Daoy (cell line): ENCODE data around the gene SEC14L3. TPM values are rescaled to one million over a fixed set of nuclear protein-coding genes. Genes with fewer than 3 reads are reported as not detected.

Source experiments
- DNase-seq: peaks from one replicate; pipeline ENCODE4 v3.0.0-alpha.2; 2015; ENCODE audit warnings: low read depth
- total RNA-seq: library from RNA; depleted of rRNA; stranded (reverse); fragments of >200 nt; shearing (Covaris generic); gene quantifications from 2 replicates; pipeline ENCODE4 v1.2.3, GENCODE V29; 2014; rRNA removed

SEC14L3 gene
- total RNA-seq, 1 experiment from 2014 or later = not detected

GRCh38 chr22:30423301-30423958 is 48.4 kb downstream of the SEC14L3 start:
- DNase-seq = peak; percentile 93

- DNase-seq = peak; percentile 97
Observed at GRCh38 chr22:30422481-30423300, 49.1 kb downstream of the SEC14L3 start.

GRCh38 chr22:30421695-30422480 is 49.9 kb downstream of the SEC14L3 start:
- peak; percentile 48 for DNase-seq

GRCh38 chr22:30420347-30421125 is 51.3 kb downstream of the SEC14L3 start:
- peak; percentile 84 for DNase-seq

- DNase-seq = no peak
Observed at GRCh38 chr22:30416837-30417236, 55.0 kb downstream of the SEC14L3 start.

- no peak for DNase-seq
Observed at GRCh38 chr22:30416403-30416802, 55.4 kb downstream of the SEC14L3 start.

- no peak for DNase-seq
Observed at GRCh38 chr22:30414525-30415047, 57.2 kb downstream of the SEC14L3 start.

- no peak for DNase-seq
Observed at GRCh38 chr22:30413745-30414524, 57.9 kb downstream of the SEC14L3 start.

GRCh38 chr22:30413001-30413400 is 58.8 kb downstream of the SEC14L3 start:
- no peak for DNase-seq

GRCh38 chr22:30411780-30412179 is 60.0 kb downstream of the SEC14L3 start:
- no peak for DNase-seq

Other genes starting within 250 kb of the SEC14L3 start
- 33.3 and 35.2 TPM in 2 replicates for gene LIF, start 225.3 kb downstream of the SEC14L3 start, total RNA-seq
- gene OSM, start 205.2 kb downstream of the SEC14L3 start, total RNA-seq = 0.06 TPM in 1 of 2 replicates, not detected in the other
- gene CASTOR1, start 182.5 kb downstream of the SEC14L3 start, total RNA-seq = 5.9 and 10.3 TPM in 2 replicates
- 20.8 and 35.5 TPM in 2 replicates for gene TBC1D10A, start 145.1 kb downstream of the SEC14L3 start, total RNA-seq
- gene SF3A1, start 115.1 kb downstream of the SEC14L3 start, total RNA-seq = 29.4 and 66.6 TPM in 2 replicates
- gene CCDC157, start 115.0 kb downstream of the SEC14L3 start, total RNA-seq = 1.5 and 2.7 TPM in 2 replicates
- 9.8 and 19.2 TPM in 2 replicates for gene RNF215, start 84.6 kb downstream of the SEC14L3 start, total RNA-seq
- gene SEC14L2, start 75.0 kb downstream of the SEC14L3 start, total RNA-seq = 9.5 and 12.7 TPM in 2 replicates
- gene MTFP1, start 46.2 kb downstream of the SEC14L3 start, total RNA-seq = 57.8 and 84.1 TPM in 2 replicates
- gene SEC14L4, start 33.7 kb upstream of the SEC14L3 start, total RNA-seq = 0.09 and 0.17 TPM in 2 replicates
- gene SEC14L6, start 74.7 kb upstream of the SEC14L3 start, total RNA-seq = 0.03 and 0.06 TPM in 2 replicates
- gene GAL3ST1, start 102.6 kb upstream of the SEC14L3 start, total RNA-seq = 0.12 and 0.29 TPM in 2 replicates
- gene PES1, start 119.9 kb upstream of the SEC14L3 start, total RNA-seq = 162 and 172 TPM in 2 replicates
- gene TCN2, start 135.2 kb upstream of the SEC14L3 start, total RNA-seq = 0.12 and 2.0 TPM in 2 replicates
- gene SLC35E4, start 163.8 kb upstream of the SEC14L3 start, total RNA-seq = 8.2 and 11.4 TPM in 2 replicates
- gene DUSP18, start 195.9 kb upstream of the SEC14L3 start, total RNA-seq = 4.3 and 7.0 TPM in 2 replicates
- 0.60 and 0.97 TPM in 2 replicates for gene OSBP2, start 222.9 kb upstream of the SEC14L3 start, total RNA-seq